Heart right ventricle (tissue), 16 donors: ENCODE measurements around the gene GATAD2A. TPM values are rescaled to one million over a fixed set of nuclear protein-coding genes. Genes with fewer than 3 reads are reported as not detected.

ENCODE experiments used
- ATAC-seq, 8 donors: fragments of 200-7000 bp; cut with Tn5 transposase; one replicate each; pipeline ENCODE4 v1.9.1; 2020; ENCODE audit warnings: mild to moderate bottlenecking in 8 of 8, moderate library complexity in 8 of 8, moderate number of reproducible peaks in 1 of 8
- DNase-seq, 2 donors: peaks; one replicate each; pipeline ENCODE4 v3.0.0-alpha.2; 2020
- H3K27ac ChIP-seq, 10 donors: fragments of 200-600 bp; sonication (generic) in 2 of 10; one replicate each; pipeline versions ENCODE4 v1.5.0 to v1.8.0; 2020 to 2022; ENCODE audit warnings: mild to moderate bottlenecking in 3 of 10
- H3K27me3 ChIP-seq, 7 donors: fragments of 200-600 bp; one replicate each; pipeline ENCODE4 v1.8.0; 2021 to 2022; ENCODE audit warnings: mild to moderate bottlenecking in 2 of 7
- H3K36me3 ChIP-seq, 9 donors: fragments of 200-600 bp; sonication (generic) in 1 of 9; one replicate each; pipeline versions ENCODE4 v1.5.0 to v1.8.0; 2020 to 2022; ENCODE audit warnings: mild to moderate bottlenecking in 2 of 9
- H3K4me1 ChIP-seq, 9 donors: fragments of 200-600 bp; sonication (generic) in 1 of 9; one replicate each; pipeline versions ENCODE4 v1.5.0 to v1.8.0; 2020 to 2022; ENCODE audit warnings: mild to moderate bottlenecking in 4 of 9
- H3K4me3 ChIP-seq, 10 donors: fragments of 200-600 bp; sonication (generic) in 2 of 10; one replicate each; pipeline versions ENCODE4 v1.5.0 to v1.8.0; 2020 to 2022; ENCODE audit warnings: mild to moderate bottlenecking in 7 of 10, moderate library complexity in 2 of 10
- H3K9me3 ChIP-seq, 11 donors: fragments of 200-600 bp in 10 of 11; sonication (generic) in 2 of 11; one replicate each; pipeline versions ENCODE4 v1.5.0 to v1.8.0; 2013 to 2022; ENCODE audit warnings: mild to moderate bottlenecking in 2 of 11, control low read depth in 1 of 11, moderate library complexity in 1 of 11
- WGBS, 2 donors: extraction: QIAGEN DNeasy Blood & Tissue Kit; methylation state at CpG; one replicate each; pipeline ENCODE4 v1.1.7; 2013; ENCODE audit warnings: inconsistent platforms in 1 of 2; 5-methylcytosine and 5-hydroxymethylcytosine counted together
- intact Hi-C, 10 donors: fragments of 100-400 bp; cut with DNase I; formaldehyde crosslinking; loops; one replicate each; pipeline versions ENCODE4 v1.11.1 to v1.14.2; 2022
- polyA plus RNA-seq, 2 donors: library from polyadenylated mRNA; stranded (reverse); fragments of 200-250 nt; gene quantifications; one replicate each; pipeline ENCODE4 v1.2.3, GENCODE V29; 2013
- total RNA-seq, 10 donors: library from RNA; stranded (reverse); fragmentation: NEBNext Ultra II Directional in 3 of 10; extraction: Animal tissue kit (Norgen Biotek cat#: 25700) in 3 of 10; gene quantifications; one replicate each; pipeline versions ENCODE4 v1.2.1 to v1.2.4, GENCODE V29; 2021 to 2023
- TF ChIP-seq, protein P1 (sequence below), 9 donors: fragments of 200-600 bp; sonication (generic) in 2 of 9; IDR thresholded peaks; one replicate each; pipeline versions ENCODE4 v1.5.0 to v1.8.0; 2021 to 2022; ENCODE audit warnings: antibody characterized with exemption in 9 of 9, mild to moderate bottlenecking in 5 of 9, moderate library complexity in 1 of 9
- donor health status: Arrhythmogenic right ventricular cardiomyopathy.
- donor health status: ischemic (EF 13 %, LVEDD 7.1; RV severe dilation, severe dysfunction).
- donor health status: healthy with polysubstance abuse.
- donor health status: DM: no; HTN: yes; CAD: no.
- donor health status: DM: no; HTN: no; CAD: no.
- donor health status: ischemic (EF 25% LVEDD 6.9; RV normal size, moderate dysfunction).
- donor health status: ischemic (EF 25% LVEDD 5.7; RV mildly dilated, moderate dysfunction).
- donor health status: healthy.
- donor health status: DM: yes; HTN: yes; CAD: no.
- donor health status: Ischemic cardiomyopathy.
- donor health status: ischemic (EF 35%, LVEDD 5.7; RV mildly dilated, moderate dysfunction).
- donor health status: nonischemic (EF 11% LVEDD 7.7; RV severe dilation, severe dysfunction).
- donor health status: DM: yes; HTN: yes; CAD: no.
- donor health status: PGD.
- donor health status: ischemic (EF 29% LVEDD 5.4; RV normal size, mild dysfunction).
- donor health status: nonischemic (EF 23%, LVEDD 6.1; RV moderate dilation, normal function).

Gene GATAD2A
- total and polyA plus RNA-seq, 12 donors, result 7.5 to 48.5 (median 25.8) TPM

DNA sequence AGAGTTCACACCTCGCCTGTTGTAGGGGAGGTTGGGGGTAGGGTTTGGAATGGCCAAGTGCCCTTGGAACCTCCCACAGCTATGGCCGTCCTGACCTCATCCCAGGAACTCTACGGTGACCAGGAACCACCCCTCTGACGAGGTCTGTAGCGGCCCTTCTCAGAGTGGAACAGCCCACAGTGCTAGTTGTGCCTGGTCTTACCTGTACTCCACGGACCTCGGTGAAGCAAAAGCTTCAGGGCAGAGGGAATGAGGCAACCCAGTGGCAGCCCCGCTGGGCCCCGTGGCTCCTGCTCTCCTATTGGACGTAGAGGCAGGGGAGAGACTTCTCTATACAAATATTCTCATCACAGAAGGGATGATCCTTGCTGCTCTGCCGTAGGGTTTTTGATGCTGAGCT lies 102.7 kb downstream of the GATAD2A start:
- no peak for DNase-seq
- TF ChIP-seq, protein P1, sequence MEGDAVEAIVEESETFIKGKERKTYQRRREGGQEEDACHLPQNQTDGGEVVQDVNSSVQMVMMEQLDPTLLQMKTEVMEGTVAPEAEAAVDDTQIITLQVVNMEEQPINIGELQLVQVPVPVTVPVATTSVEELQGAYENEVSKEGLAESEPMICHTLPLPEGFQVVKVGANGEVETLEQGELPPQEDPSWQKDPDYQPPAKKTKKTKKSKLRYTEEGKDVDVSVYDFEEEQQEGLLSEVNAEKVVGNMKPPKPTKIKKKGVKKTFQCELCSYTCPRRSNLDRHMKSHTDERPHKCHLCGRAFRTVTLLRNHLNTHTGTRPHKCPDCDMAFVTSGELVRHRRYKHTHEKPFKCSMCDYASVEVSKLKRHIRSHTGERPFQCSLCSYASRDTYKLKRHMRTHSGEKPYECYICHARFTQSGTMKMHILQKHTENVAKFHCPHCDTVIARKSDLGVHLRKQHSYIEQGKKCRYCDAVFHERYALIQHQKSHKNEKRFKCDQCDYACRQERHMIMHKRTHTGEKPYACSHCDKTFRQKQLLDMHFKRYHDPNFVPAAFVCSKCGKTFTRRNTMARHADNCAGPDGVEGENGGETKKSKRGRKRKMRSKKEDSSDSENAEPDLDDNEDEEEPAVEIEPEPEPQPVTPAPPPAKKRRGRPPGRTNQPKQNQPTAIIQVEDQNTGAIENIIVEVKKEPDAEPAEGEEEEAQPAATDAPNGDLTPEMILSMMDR (IDR thresholded peaks at IDR 0.05), result no peak
- Histone ChIP-seq H3K9me3 (no peaks in the 10 kb centered on the region), H3K27ac (no peak overlapping the region), H3K4me3 (no peak overlapping the region), H3K27me3 (no peaks in the 10 kb centered on the region), H3K36me3 (peaks cover 0 to 52% (median 27%) of the 10 kb centered on the region in 9 donors), H3K4me1 (no peaks in the 10 kb centered on the region)
- 85 to 86% methylated on average over 11 of the region's 11 CpGs for WGBS, 2 donors
- intact Hi-C loops, result no loop called here
- ATAC-seq, result no peak

DNA sequence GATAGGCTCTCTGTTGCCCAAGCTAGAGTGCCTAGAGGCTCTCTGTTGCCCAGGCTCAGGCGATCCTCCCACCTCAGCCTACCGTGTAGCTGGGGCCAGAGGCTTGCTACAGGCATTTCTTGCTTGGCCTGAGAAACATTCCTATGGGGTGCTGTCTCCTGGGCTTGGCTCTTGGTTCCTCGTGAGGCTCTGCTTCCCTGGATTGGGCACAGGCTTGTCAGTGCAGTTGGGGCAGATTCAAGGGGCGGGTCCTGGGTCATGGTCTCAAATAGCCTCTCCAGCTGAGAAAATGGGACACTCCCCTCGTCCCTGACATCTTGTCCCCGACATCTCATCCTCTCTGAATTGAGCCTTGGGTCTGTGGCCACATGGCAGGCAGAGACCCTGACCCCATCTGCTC lies 105.0 kb downstream of the GATAD2A start:
- DNase-seq (no peak), ATAC-seq (no peak)
- Histone ChIP-seq H3K27ac (no peak overlapping the region), H3K36me3 (peaks cover 0 to 30% (median 12%) of the 10 kb centered on the region in 9 donors), H3K4me3 (no peak overlapping the region), H3K27me3 (no peaks in the 10 kb centered on the region), H3K9me3 (peaks cover 0 to 12% (median 0%) of the 10 kb centered on the region in 11 donors), H3K4me1 (peaks cover 2 to 13% (median 9%) of the 10 kb centered on the region in 9 donors)
- intact Hi-C loops, result no loop called here
- TF ChIP-seq, protein P1 (IDR thresholded peaks at IDR 0.05), result no peak
- 43 to 47% methylated on average over 6 of the region's 6 CpGs for WGBS, 2 donors

DNA sequence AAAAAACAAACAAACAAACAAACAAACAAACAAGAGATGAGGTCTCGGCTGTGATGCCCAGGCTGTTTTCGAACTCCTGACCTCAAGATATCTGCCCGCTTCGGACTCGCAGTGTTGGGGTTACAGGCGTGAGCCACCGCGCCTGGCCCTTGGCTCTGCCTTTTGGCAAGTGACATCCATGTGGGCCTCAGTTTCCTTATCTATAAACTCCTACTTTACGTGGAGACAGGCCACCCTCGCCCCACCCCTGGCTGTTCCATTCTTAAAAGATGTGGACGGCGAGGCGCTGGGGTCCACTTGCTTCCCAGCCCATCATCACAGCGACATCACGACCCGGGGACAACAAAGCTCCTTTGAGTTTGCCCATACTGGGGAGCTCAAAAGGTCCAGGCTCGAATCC lies 108.2 kb downstream of the GATAD2A start:
- Histone ChIP-seq H3K27ac (peak overlapping the region in 1 of 10 donors; percentile 20), H3K36me3 (peaks cover 0 to 5% (median 0%) of the 10 kb centered on the region in 9 donors), H3K9me3 (peaks cover 0 to 12% (median 0%) of the 10 kb centered on the region in 11 donors), H3K4me3 (peak overlapping the region in 9 of 10 donors; percentile 16 to 43 (median 33)), H3K27me3 (no peaks in the 10 kb centered on the region), H3K4me1 (peaks cover 5 to 36% (median 27%) of the 10 kb centered on the region in 9 donors)
- DNase-seq (no peak), ATAC-seq (no peak)
- intact Hi-C loops, result no loop called here
- 76 to 84% methylated on average over 17 of the region's 17 CpGs for WGBS, 2 donors
- TF ChIP-seq, protein P1 (IDR thresholded peaks at IDR 0.05), result no peak

DNA sequence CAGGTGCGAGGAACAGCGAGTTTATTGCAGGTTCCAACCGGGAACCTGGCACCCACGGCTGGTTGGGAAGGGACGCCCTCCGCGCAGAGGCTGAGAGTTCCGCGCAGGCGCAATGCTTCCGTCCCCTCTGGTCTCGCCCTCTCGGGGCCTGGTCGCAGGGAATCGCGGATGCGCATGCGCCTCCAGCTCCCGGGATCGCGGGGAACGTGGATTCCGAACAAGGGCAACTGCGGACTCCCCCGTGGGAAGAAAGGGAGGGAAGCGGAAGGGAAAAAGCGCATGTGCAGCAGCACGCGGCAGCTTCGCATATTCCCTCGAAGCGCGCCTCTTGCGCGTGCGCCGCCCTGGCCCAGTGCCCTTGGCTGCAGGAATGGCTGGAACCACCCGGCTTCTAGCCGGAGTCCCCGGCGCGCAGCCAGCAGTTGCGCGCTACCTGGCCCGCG lies 108.8 kb downstream of the GATAD2A start:
- TF ChIP-seq, protein P1 (IDR thresholded peaks at IDR 0.05), result no peak
- intact Hi-C loops, result no loop called here
- ATAC-seq (peak; percentile 21 to 62 (median 44)), DNase-seq (peak; percentile 85 to 93)
- peak overlapping the region in 1 of 10 donors; percentile 20 for H3K27ac ChIP-seq
- H3K36me3 ChIP-seq, result peaks cover 0 to 9% (median 0%) of the 10 kb centered on the region in 9 donors
- peaks cover 0 to 12% (median 0%) of the 10 kb centered on the region in 11 donors for H3K9me3 ChIP-seq
- peak overlapping the region in 9 of 10 donors; percentile 16 to 43 (median 33) for H3K4me3 ChIP-seq
- peaks cover 5 to 40% (median 29%) of the 10 kb centered on the region in 9 donors for H3K4me1 ChIP-seq
- H3K27me3 ChIP-seq, result no peaks in the 10 kb centered on the region
- 8 to 17% methylated on average over 46 of the region's 46 CpGs for WGBS, 2 donors
